ENCODE measurements around the gene HEG1.

GRCh38 chr3:124963755-124964154 is 92.0 kb downstream of the HEG1 start:
- TF ChIP-seq CTCF (IDR thresholded peaks at IDR 0.05) (no peak), POLR2A (IDR thresholded peaks at IDR 0.05) (no peak)

Measured in Peyer's patch (tissue), 4 donors.